Measurements from ENCODE around the gene EFNA5.
A peak's percentile ranks its signal among the peaks of the same experiment; 100 is the strongest.

Gene EFNA5

DNA sequence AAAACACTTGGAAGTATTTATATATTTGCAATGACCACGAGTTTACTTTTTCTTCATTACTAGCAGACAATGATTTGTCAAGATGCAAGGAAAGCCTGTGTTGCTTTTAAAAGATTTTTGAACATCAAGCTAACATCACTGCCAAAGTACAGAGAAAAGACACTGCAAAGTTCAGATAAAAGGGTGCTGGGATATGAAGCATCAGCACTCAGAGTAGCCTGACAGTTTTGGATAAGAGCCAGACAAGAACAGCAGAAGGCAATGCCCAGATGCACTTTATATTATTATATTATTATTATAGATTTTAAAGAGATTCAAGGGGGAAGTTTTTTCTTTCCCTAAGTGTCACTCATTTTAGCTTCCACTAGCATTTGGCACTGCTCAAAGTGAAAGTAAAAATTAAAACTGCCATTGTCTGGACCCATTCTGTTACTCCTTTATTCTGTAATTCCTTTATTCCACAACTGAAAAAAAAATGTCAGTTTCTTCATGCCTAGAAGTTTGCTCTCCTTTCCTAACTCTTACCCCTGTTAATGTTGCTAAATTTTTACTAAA lies 240.6 kb downstream of the EFNA5 start:
- DNase-seq (ENCODE audit: low read depth in 2 of 2) = no peak

DNA sequence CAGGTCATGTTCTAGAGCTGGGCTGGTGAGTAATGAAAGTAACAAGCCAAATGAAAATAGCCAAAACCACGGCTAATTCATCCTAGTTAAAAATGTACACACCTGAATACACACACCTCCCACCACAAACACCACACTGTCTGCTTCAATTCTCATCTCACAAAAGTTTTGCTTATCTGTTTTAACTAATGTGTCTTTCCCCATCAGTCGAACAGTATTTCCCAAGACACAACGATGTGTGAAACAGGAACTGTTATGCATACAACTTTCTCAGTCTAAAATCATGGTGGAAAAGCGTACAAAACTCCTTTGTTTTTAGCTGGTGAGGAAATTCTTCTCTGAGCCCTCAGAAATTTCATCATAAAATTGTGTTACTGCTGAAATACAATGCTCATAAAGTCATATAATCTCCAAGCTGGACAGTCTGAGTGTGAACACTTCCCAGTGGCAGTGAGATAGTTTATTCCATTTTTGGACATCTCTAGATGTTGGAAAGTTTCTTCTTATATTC lies 242.4 kb downstream of the EFNA5 start:
- DNase-seq (ENCODE audit: low read depth in 2 of 2) = no peak

DNA sequence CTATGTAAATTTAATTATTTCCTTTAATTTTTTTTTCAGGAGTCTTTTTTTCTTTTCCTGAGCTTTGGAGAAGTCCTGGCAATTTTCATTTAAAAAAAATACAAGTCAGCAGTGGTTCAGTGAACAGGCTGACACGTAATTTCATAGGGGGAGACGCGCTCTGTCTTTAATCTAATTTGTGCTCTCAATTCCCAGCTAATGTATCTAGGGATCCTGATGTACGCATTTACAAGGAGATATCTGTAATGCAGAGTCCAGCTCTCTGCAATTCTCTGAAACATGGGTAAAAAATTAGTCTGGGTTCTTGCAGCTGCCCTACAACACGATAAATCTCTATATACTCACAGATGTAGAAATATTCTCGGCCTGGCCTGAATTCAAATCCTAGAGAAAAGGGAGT lies 243.9 kb downstream of the EFNA5 start:
- no peak for DNase-seq (ENCODE audit: low read depth in 2 of 2)

DNA sequence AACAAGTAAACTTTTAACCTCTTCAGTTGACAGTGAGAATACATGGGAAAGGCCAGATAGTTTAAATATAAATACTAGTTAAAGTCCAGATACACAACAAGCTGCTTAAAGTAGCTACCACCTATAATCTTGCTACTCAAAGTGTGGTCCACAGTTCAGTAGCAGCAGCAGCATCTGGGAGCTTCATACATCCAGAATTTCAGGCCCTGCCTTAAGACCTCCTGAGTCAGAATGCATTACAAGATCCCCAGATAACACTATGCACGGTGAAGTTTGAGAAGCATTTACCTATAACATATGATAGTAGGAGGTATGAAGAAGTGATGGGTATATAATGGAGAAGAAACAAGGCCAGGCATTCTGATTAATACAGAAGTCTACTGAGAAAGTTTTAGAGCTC lies 244.5 kb downstream of the EFNA5 start:
- DNase-seq (ENCODE audit: low read depth in 2 of 2) = no peak

DNA sequence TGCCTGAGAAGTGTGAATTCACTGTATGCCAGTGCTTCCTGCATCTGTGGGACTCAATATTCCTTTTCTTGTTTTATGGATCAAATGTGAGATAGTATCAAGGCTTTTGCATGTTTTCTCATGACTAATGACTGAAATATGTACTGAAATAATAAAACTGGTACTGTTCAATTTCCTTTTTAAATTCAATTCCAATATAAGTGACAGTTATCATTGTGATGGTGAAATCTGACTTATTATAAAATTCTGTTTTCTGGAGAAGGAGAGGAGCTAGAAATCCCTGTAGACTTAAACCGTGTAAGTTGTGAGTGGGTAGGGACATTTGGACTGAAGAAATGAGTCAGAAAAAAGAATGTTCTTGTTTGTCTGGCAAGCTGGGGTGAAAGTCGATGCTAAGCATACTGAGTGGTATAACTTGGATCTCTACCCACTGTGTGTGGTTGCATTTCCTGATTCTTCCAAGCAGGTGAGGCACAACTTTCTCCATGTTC lies 245.2 kb downstream of the EFNA5 start:
- DNase-seq (ENCODE audit: low read depth in 2 of 2) = peak; percentile 49 to 59

DNA sequence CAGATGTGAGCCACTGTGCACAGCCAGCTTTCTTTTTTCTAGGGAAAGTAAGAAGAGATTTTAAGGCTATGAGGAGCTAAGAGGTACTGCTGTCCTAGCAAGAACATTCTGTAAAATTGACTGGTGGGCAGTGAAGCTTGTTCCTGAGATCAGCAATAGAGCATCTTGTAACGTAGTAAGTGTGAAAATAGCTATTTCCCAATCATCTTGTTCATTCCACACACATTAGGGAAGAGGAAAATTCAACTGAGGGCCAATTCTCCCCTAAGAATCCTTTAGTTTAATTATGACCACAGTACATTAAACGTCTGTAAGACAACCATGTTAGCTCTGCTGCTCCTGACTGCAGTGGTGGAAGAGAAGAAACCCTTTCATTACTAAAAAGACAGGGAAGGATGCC lies 246.2 kb downstream of the EFNA5 start:
- no peak for DNase-seq (ENCODE audit: low read depth in 2 of 2)

DNA sequence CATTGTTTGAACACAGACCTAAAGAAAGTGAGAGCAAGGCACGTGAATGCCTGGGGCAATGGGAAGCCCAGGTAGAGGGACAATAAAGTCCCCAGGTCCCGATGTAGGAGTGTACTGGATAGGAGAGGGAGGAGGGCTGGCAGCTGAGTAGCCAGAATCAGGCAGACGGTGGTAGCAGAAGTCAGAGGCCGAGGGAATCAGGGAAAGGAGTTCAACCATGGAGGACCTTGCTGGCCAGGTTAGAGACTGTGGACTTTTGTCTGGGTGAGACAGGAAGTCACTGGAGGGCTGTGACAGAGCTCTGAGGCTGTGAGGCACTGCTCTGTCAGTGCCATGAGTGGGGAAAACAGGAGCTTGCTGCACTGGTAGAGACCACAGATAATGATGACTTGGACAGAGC lies 248.2 kb downstream of the EFNA5 start:
- DNase-seq (ENCODE audit: low read depth in 2 of 2) = no peak

DNA sequence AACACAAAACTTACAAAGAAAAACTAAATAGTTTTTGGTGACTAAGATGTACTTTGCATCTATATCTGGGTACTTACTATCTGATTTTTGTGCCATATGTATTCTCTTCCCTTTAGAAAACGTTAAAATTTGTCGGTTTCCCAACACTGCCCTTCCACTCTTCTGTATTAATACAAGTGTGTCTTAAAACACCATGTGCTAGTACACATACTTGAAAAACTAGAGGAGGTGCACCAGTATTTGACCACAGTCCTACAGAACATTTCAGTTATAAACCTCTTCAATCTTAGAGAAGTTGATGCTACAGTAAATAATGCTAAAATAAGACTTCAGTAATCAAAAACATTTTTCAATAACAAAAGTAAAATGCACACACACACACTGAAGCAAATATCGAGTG lies 251.2 kb downstream of the EFNA5 start:
- DNase-seq (ENCODE audit: low read depth in 2 of 2) = no peak

DNA sequence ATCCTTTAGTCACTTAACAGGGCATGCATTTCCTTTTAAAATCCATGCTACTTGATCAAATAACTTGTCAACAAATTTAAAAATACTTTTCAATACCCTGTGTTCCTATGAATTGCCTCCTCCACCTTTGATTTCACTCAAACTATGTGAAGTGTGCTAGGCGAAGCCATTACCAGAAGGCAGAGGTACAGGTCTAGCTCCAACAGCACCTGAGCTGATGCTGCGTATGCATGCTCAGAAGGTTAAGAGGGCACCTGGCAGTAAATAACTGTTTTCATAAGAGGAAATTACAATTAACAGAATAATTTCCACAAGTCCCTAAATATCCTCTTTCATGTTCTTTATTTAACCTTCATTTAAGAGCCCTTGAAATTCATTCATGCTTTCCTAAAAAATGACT lies 251.8 kb downstream of the EFNA5 start:
- no peak for DNase-seq (ENCODE audit: low read depth in 2 of 2)

DNA sequence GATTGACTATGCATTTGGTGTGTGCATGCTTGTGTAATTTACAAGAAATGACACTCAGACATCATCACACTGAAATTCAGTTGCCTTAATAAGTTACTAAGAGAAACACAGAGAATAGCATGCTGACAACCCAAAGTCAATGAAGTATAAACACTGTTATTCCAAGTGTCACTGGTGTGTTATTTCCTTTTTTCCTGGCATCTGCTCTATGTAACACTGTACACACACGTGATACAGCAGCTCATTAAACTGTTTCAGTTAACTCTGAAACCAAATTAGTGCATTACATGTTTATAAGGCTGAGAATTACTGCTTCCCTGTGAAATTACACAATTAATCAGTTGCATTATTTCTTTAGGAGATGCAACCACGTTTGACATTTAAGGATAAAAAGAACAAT lies 252.7 kb downstream of the EFNA5 start:
- no peak for DNase-seq (ENCODE audit: low read depth in 2 of 2)

DNA sequence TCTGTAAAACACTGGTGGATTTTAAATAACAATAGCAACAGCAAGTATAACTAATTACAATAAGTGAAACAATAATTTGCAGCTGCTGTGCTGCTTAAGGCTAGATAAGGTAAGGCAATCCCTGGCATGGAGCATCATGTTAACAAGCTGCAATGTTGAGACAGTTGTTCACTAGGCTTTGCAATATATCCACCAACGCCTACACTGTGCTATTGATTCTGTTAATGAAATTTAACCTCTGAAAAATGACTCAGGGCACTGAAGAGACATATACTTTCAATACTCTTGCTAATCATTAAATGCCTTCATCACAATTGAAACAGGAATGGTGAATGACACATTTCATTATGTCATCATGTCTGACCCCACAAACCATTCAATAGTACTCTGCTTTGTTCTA lies 255.0 kb downstream of the EFNA5 start:
- no peak for DNase-seq (ENCODE audit: low read depth in 2 of 2)

DNA sequence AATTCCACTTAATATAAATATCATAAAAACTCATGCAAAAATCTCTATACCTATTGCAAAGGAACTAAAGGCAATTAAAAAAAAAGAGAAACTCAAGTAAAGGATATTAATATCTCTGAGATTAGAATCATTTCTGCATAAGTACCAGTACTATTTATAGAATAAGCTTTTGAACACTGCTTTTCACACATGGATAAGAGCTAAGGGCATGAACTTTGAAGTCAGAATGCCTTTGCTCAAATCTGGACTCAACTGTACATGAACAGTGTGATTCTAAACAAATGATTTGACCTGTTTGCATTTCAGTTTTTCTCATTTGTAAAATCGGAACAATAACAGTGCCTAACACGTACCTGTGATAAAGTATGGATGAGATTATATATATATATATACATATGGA lies 255.9 kb downstream of the EFNA5 start:
- no peak for DNase-seq (ENCODE audit: low read depth in 2 of 2)

DNA sequence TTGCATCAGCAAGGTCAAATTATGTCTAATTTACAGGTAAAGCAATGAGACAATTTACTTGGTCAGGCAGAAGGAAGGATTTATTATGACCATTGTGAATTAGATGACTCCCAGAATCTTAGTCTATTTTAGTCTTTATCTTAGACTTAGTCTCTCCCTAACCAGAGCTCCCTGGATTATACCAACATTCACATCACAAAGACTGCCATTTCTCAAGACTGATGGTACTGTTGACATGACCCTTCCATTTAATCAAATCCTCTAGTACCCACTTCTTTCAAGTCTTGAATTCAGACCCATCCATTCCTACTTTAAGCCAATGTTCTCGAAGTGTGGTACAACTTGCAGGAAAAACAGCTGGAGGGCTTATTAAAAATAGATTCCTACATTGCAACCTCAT lies 257.0 kb downstream of the EFNA5 start:
- no peak for DNase-seq (ENCODE audit: low read depth in 2 of 2)

DNA sequence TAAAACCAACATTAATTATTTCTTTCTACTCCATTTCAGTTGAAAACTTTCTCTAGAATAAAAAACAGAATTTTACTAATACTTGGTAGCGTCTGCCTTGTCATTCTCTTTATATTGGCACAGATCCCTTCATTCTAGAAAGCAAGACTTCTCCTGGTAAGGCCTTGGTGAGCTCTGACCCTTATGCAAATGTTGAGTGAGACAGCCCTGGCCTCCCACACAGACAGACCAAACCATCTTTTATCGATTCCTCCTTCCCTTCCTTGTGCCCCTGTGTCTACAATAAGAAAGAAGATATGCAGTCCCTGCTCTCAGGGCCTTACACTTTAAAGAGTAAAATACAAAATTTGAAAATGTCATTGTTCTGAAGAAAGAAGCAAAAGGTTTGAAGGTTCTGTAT lies 262.2 kb downstream of the EFNA5 start:
- no peak for DNase-seq (ENCODE audit: low read depth in 2 of 2)

DNA sequence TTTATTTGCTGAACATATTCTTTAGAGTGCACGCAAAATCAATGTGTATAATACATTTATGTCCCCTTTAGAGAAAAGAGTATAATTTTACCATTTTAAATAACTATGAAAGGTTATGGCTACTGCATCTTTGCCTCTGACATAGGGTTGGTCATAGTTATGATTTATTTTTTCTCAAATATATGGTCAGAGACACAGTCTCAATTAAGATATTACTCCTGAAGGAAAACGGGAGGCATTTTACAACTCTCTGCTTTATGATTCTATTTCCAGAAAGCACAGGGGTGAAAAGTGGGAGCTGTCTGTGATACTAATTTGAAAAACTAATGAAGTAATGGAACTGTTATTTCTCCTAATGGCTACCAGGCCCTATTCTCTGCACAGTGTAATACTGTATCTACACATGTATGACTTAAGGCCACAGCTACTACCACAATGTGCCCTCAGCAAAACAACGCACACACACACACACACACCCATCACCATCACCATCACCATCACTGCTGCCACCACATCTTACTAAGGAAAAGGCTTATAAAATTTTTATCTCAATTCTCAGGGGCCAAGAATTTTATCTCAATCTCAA lies 262.9 kb downstream of the EFNA5 start:
- no peak for DNase-seq (ENCODE audit: low read depth in 2 of 2)

DNA sequence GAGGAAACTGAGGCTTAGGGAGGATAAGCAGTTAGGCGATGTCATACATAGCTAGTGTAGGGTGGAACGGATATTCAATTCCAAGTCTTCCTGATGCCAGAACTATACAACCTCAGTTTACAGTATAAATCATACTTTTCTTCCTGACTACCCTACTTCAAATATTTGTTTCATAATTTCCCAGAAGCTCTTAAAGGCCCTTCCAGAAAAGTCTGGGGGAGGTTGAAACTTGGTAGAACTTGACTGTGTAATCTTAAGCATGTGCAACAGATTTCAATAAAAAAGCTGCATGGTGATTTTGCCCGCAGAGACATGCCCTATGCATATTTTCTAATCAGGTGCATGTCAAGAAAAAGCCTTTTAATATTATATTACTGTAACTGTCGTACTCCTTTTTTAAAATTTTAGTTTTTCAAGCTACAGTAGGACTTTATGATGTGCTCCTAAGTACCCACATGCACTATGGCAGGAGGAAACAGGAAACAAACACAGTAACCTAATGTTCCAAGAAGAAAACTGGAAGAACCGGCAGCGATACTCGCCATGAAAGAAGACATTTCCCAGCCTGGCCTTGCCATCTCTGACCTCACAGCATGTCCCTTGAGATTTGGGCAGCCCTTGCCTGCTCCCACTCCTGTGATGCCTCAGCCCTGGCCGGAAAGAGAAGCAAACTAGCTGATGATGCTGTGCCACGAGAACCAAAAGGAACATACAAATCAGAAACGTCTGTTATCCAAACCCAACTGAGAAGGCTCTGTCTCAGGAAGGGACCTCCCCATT lies 266.0 kb downstream of the EFNA5 start:
- DNase-seq (ENCODE audit: low read depth in 2 of 2) = no peak

DNA sequence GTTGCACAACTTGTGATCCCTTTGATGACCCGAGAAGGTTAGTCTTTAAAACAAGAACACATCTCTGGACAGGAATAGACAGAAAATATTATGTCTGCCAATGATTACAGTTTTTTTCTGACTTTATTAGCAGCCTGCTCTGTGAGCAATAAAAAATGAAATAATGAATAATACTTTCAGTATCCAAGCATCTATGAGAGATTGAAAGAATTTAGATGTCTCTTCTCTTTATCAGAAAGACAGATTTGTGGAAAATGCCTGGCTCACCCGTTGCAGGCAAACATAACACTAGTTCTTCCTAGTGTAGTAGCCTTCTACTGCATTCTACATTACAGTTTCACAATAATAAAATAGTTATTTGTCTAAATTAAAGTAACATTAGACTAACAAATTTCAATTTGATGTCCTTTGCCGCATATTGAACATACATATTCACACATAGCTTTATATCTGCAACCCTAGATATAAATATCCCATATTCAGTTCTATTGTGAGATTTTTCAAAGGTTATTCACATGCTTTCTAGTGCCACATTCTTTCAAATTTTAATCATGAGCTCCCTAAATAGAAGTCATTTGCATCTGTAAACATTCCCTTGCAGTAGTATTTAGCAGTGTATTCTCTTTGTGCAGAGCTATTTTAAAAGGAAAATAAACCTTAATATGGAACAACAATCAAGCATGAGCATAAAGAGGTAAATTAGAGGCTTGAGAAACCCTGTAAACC lies 267.3 kb downstream of the EFNA5 start:
- no peak for DNase-seq (ENCODE audit: low read depth in 2 of 2)

DNA sequence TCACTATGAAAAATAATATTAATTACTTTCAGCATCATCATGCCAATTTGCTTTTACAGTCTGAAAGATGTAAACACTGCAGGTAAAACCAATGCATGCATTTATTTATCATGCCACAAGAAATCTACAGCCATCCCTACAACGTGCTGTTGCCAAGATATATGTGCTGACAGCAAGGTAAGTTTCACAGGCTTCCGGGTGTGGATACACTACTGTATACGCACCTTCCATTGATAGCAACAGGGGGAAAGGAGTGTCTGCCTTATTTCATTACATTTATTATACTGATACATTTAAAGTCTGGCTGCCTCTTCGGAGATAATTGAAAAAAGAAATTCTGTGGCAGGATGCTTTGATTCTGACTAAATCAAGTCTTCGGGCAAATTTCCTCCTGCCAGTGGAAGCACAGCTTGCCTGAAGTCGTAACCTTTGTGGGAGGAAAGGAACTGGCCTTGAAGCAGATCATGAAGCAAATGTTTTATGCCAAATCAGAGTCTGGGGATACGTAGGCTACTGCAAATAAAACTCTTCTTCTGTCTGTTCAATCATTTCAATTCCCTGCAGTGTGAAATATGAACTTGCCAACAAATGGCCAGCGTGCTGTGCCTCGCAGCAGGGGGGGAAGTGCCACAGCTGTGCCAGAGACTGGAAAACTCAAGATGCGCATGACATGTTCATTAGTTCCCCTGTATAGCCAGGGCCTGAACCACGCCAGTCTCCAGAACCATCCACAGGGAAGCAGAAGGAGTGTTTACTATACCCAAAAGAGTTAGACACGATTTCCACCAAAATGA lies 268.1 kb downstream of the EFNA5 start:
- DNase-seq (ENCODE audit: low read depth in 2 of 2) = no peak

DNA sequence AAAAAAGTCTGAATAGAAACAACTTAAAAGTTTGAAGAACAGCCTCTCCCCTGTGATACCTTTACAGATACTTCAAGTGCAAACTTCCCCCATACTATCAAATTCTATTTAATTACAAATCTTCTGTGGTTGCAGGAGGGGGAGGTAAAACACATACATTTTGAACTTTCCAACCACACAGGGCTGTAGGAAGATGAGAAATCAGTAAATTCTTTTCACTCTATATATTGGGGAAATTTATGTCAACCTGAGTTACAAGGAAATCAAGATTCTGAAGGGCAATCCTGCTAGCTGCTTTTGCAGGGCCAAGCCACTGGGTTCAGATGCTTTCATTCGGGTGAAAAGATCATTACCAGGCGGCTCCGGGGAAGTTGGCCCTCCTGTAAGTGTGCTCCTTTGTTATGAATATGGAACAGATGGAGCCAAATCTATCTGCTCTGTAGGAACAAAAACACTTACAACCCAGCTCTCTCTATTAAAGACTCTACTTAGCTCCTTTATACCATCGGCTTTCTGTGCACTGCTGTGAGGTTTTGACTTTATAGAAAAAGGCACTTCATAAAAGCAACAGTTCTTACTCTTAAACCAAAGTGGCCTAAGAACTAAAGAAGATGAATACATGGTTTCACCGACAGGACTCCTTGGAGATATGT lies 269.1 kb downstream of the EFNA5 start:
- DNase-seq (ENCODE audit: low read depth in 2 of 2) = no peak

DNA sequence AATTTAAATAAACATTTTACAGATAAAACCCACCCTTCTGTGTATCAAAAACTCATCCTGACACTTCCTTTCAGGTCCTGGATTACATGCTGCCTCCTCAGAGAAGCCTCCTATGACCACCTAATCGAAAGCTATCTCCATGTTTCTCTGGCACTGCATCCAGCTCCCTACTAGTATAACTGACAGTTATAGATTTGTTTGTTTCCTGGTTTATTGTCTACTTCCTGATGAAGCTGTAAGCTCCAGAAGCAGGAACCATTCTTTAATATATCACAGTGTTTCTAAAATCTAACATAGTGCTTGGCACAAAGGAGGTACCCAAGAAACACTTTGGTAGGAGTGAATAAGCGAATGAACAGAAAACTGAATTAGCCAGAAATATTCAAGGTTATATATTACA lies 270.4 kb downstream of the EFNA5 start:
- no peak for DNase-seq (ENCODE audit: low read depth in 2 of 2)

DNA sequence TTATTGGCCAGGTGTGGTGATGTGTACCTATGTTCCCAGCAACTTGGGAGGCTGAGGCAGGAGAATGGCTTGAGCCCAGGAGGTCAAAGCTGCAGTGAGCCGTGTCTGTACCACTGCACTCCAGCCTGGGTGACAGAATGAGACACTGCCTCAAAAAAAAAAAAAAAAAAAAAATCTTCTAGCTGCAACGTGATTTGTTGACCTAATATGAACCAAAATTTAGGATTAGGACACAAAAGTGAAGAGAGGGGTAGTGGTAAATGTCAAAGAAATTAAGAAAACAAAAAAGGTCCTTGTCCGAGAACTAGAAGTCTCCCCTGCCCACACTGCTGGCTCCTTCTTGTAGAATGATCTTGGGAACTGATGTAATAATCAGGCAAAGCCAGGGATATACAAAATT lies 272.0 kb downstream of the EFNA5 start:
- DNase-seq (ENCODE audit: low read depth in 2 of 2) = no peak

Data from fibroblast of skin of left quadriceps (primary cell).